Ishikawa (cell line): ENCODE data around the gene SEC14L3.

Experiments used
- CEBPB ChIP-seq: IDR thresholded peaks from 2 replicates; pipeline ENCODE4 v1.6.1; 2012
- CREB1 ChIP-seq: IDR thresholded peaks from 2 replicates; pipeline ENCODE4 v1.6.1; 2012; ENCODE audit warnings: low read depth
- EGR1 ChIP-seq: IDR thresholded peaks from 2 replicates; pipeline ENCODE4 v1.6.1; 2012
- EP300 ChIP-seq: IDR thresholded peaks from 2 replicates; pipeline ENCODE4 v1.6.1; 2012; ENCODE audit warnings: borderline replicate concordance
- FOXM1 ChIP-seq: IDR thresholded peaks from 2 replicates; pipeline ENCODE4 v1.6.1; 2012; ENCODE audit warnings: low read depth, borderline replicate concordance
- MAX ChIP-seq: IDR thresholded peaks from 2 replicates; pipeline ENCODE4 v1.6.1; 2012
- NFIC ChIP-seq: IDR thresholded peaks from 2 replicates; pipeline ENCODE4 v1.6.1; 2012
- RAD21 ChIP-seq: IDR thresholded peaks from 2 replicates; pipeline ENCODE4 v1.6.1; 2012; ENCODE audit warnings: low read depth
- REST ChIP-seq: IDR thresholded peaks from 2 replicates; pipeline ENCODE4 v1.6.1; 2012; ENCODE audit warnings: low read depth, mild to moderate bottlenecking
- TAF1 ChIP-seq: IDR thresholded peaks from 2 replicates; pipeline ENCODE4 v1.6.1; 2012; ENCODE audit warnings: low read depth, mild to moderate bottlenecking
- TCF12 ChIP-seq: IDR thresholded peaks from 2 replicates; pipeline ENCODE4 v1.6.1; 2012; ENCODE audit warnings: low read depth
- TEAD4 ChIP-seq: IDR thresholded peaks from 2 replicates; pipeline ENCODE4 v1.6.1; 2012
- USF1 ChIP-seq: IDR thresholded peaks from 2 replicates; pipeline ENCODE4 v1.6.1; 2012
- YY1 ChIP-seq: IDR thresholded peaks from 2 replicates; pipeline ENCODE4 v1.6.1; 2012; ENCODE audit warnings: low read depth
- ZBTB7A ChIP-seq: IDR thresholded peaks from 2 replicates; pipeline ENCODE4 v1.6.1; 2012; ENCODE audit warnings: low read depth

SEC14L3 gene

GRCh38 chr22:30425616-30426387, 46.0 kb downstream of the SEC14L3 start, which contains the start of gene MTFP1:
TSS of gene MTFP1 (plus strand) at chr22:30425768. CDS start at chr22:30425880, 112 bp downstream.
- TF ChIP-seq MAX (peak; percentile 84), REST (no peak), CREB1 (no peak), TEAD4 (no peak), CEBPB (no peak), YY1 (no peak; the same call in 1 of the 2 replicates), EGR1 (no peak), TAF1 (peak; percentile 61), ZBTB7A (peak; percentile 99), FOXM1 (no peak), USF1 (peak; percentile 67), TCF12 (peak; percentile 15; the same call in 1 of the 2 replicates), RAD21 (no peak), EP300 (no peak; the same call in 1 of the 2 replicates), NFIC (no peak)

GRCh38 chr22:30425327-30425615, 46.5 kb downstream of the SEC14L3 start:
- TF ChIP-seq YY1, result no peak
- TF ChIP-seq REST, result no peak
- no peak for TF ChIP-seq TCF12
- no peak for TF ChIP-seq EGR1
- no peak for TF ChIP-seq CREB1

GRCh38 chr22:30424534-30425326, 47.1 kb downstream of the SEC14L3 start:
- no peak for TF ChIP-seq FOXM1
- no peak for TF ChIP-seq TAF1
- no peak for TF ChIP-seq EP300
- TF ChIP-seq NFIC, result no peak
- TF ChIP-seq TEAD4, result no peak
- no peak for TF ChIP-seq MAX
- TF ChIP-seq EGR1, result no peak
- no peak for TF ChIP-seq RAD21
- TF ChIP-seq ZBTB7A, result no peak
- TF ChIP-seq YY1, result no peak
- TF ChIP-seq TCF12, result no peak
- TF ChIP-seq REST, result no peak
- TF ChIP-seq CREB1, result no peak
- no peak for TF ChIP-seq CEBPB
- TF ChIP-seq USF1, result no peak

- TF ChIP-seq CREB1, result peak; percentile 82
- TF ChIP-seq REST, result no peak
- TF ChIP-seq ZBTB7A, result peak; percentile 89; the same call in 1 of the 2 replicates
- TF ChIP-seq FOXM1, result 0 out of 2 replicates have a peak, but pooled peaks have one; percentile 61
- peak; percentile 38; the same call in 1 of the 2 replicates for TF ChIP-seq NFIC
- peak; percentile 67 for TF ChIP-seq TAF1
- TF ChIP-seq EGR1, result peak; percentile 44; the same call in 1 of the 2 replicates
- TF ChIP-seq EP300, result peak; percentile 41; the same call in 1 of the 2 replicates
- TF ChIP-seq YY1, result peak; percentile 99
- TF ChIP-seq USF1, result peak; percentile 98
- peak; percentile 51; the same call in 1 of the 2 replicates for TF ChIP-seq TCF12
- TF ChIP-seq MAX, result peak; percentile 82
- TF ChIP-seq TEAD4, result peak; percentile 24; the same call in 1 of the 2 replicates
- TF ChIP-seq CEBPB, result no peak
- TF ChIP-seq RAD21, result no peak
Measured at GRCh38 chr22:30423959-30424533, 47.8 kb downstream of the SEC14L3 start.
